Kidney (tissue), 14 donors: ENCODE measurements around the gene ALPK1. TPM values are rescaled to one million over a fixed set of nuclear protein-coding genes. Genes with fewer than 3 reads are reported as not detected.

Experiments
- DNase-seq, 5 donors: peaks; one replicate each; pipeline ENCODE4 v3.0.0-alpha.2; 2013 to 2020
- FAIRE-seq: peaks from 2 replicates; lab custom pipeline; 2012; peaks lifted over from hg19 to GRCh38; lab: Jason Lieb, UNC
- H3K27ac ChIP-seq, 2 donors: one replicate each; pipeline ENCODE4 v1.7.0; 2013; ENCODE audit warnings: low read depth in 2 of 2, low read length in 2 of 2, inconsistent platforms in 1 of 2
- H3K27me3 ChIP-seq: one replicate; pipeline ENCODE4 v1.7.1; 2013; ENCODE audit warnings: low read length, inconsistent platforms; ENCODE audit not compliant: control insufficient read depth, insufficient read depth
- H3K36me3 ChIP-seq, 3 donors: one replicate each; pipeline versions ENCODE4 v1.7.0 to v1.7.1; 2013; ENCODE audit warnings: low read length in 3 of 3, control low read depth in 1 of 3, inconsistent platforms in 1 of 3; ENCODE audit not compliant: insufficient read depth in 3 of 3, control insufficient read depth in 2 of 3
- H3K4me1 ChIP-seq, 3 donors: one replicate each; pipeline versions ENCODE4 v1.7.0 to v1.7.1; 2013; ENCODE audit warnings: low read length in 3 of 3, inconsistent platforms in 1 of 3, low read depth in 1 of 3; ENCODE audit not compliant: control insufficient read depth in 2 of 3, insufficient read depth in 2 of 3
- H3K4me3 ChIP-seq, 3 donors: one replicate each; pipeline versions ENCODE4 v1.7.0 to v1.8.1; 2013; ENCODE audit warnings: low read length in 3 of 3, control low read depth in 1 of 3, inconsistent platforms in 1 of 3
- H3K9ac ChIP-seq, 3 donors: one replicate each; pipeline versions ENCODE4 v1.7.0 to v1.7.1; 2013; ENCODE audit warnings: low read length in 3 of 3, control low read depth in 1 of 3, inconsistent platforms in 1 of 3
- H3K9me3 ChIP-seq, 3 donors: one replicate each; pipeline versions ENCODE4 v1.7.0 to v1.7.1; 2013; ENCODE audit warnings: low read length in 3 of 3, control low read depth in 1 of 3, inconsistent platforms in 1 of 3; ENCODE audit not compliant: control insufficient read depth in 2 of 3, insufficient read depth in 1 of 3
- CTCF ChIP-seq: IDR thresholded peaks from 3 replicates; pipeline ENCODE4 v1.5.1; 2012; ENCODE audit warnings: mild to moderate bottlenecking, moderate library complexity, borderline replicate concordance; ENCODE audit not compliant: insufficient read depth; ENCODE audit errors: extremely low read depth
- intact Hi-C: fragments of 100-400 bp; cut with DNase I; formaldehyde crosslinking; loops from one replicate; pipeline ENCODE4 v1.11.1; 2022
- polyA plus RNA-seq: library from polyadenylated mRNA; stranded (reverse); fragments of 350-450 nt; fragmentation: Illumina TruSeq; extraction: RNeasy Lipid Tissue Mini Kit (QIAGEN cat#74804); gene quantifications from one replicate; pipeline ENCODE4 v1.2.3, GENCODE V29; 2014; ENCODE audit warnings: low read depth, low replicate concordance; ENCODE audit not compliant: insufficient read depth
- total RNA-seq: library from RNA; stranded (reverse); fragmentation: NEBNext Ultra II Directional; extraction: Animal tissue kit (Norgen Biotek cat#: 25700); gene quantifications from one replicate; pipeline ENCODE4 v1.2.1, GENCODE V29; 2021
- donor health status: control.
- donor health status: control.
- donor health status: control.
- donor health status: control.
- donor health status: control.
- donor health status: DM: yes; HTN: yes; CAD: no.
- donor health status: Normal renal cell carcinoma (clear cell type).

The ALPK1 gene
- total and polyA plus RNA-seq, 2 donors from 2014 or later = 5.9 to 33.5 TPM

- intact Hi-C loops = no loop called here
- no peak overlapping the region for H3K4me3 ChIP-seq
- FAIRE-seq = no peak
Measured at GRCh38 chr4:112402098-112402497, 104.9 kb downstream of the ALPK1 start.

GRCh38 chr4:112403101-112403945 lies 106.2 kb downstream of the ALPK1 start:
- no peak for FAIRE-seq
- Histone ChIP-seq H3K27me3 (no peaks in the 10 kb centered on the region), H3K27ac (no peak overlapping the region), H3K9me3 (no peaks in the 10 kb centered on the region), H3K9ac (no peak overlapping the region), H3K4me3 (no peak overlapping the region), H3K36me3 (peaks cover 0 to 5% (median 0%) of the 10 kb centered on the region in 3 donors), H3K4me1 (no peaks in the 10 kb centered on the region)
- TF ChIP-seq CTCF = no peak
- intact Hi-C loops = no loop called here
- DNase-seq = no peak

More at GRCh38 chr4:112402098-112402497, 104.9 kb downstream of the ALPK1 start:
- Histone ChIP-seq H3K4me1 (no peaks in the 10 kb centered on the region), H3K36me3 (peaks cover 0 to 5% (median 0%) of the 10 kb centered on the region in 3 donors), H3K9me3 (no peaks in the 10 kb centered on the region), H3K27ac (no peak overlapping the region), H3K9ac (no peak overlapping the region), H3K27me3 (no peaks in the 10 kb centered on the region)
- no peak for TF ChIP-seq CTCF
- no peak for DNase-seq

GRCh38 chr4:112410364-112410763 lies 113.2 kb downstream of the ALPK1 start:
- H3K36me3 ChIP-seq = peaks cover 0 to 2% (median 0%) of the 10 kb centered on the region in 3 donors
- DNase-seq (no peak), FAIRE-seq (no peak)
- no peaks in the 10 kb centered on the region for H3K27me3 ChIP-seq
- no peaks in the 10 kb centered on the region for H3K9me3 ChIP-seq
- no peak overlapping the region for H3K4me3 ChIP-seq
- H3K27ac ChIP-seq = no peak overlapping the region
- H3K9ac ChIP-seq = no peak overlapping the region
- no peaks in the 10 kb centered on the region for H3K4me1 ChIP-seq
- TF ChIP-seq CTCF = no peak
- intact Hi-C loops = no loop called here
